Suppressor macrophage (primary cell): ENCODE measurements around the gene IL2RA.
"Not testable (repeated sequence)": the region's sequence is repeated elsewhere in the genome, so short reads cannot be mapped to it uniquely, and the experiment has no call there.

Experiments
- DNase-seq, 4 experiments: peaks; one replicate each; pipeline ENCODE4 v3.0.0-alpha.2; 2020 to 2022

The IL2RA gene

DNA sequence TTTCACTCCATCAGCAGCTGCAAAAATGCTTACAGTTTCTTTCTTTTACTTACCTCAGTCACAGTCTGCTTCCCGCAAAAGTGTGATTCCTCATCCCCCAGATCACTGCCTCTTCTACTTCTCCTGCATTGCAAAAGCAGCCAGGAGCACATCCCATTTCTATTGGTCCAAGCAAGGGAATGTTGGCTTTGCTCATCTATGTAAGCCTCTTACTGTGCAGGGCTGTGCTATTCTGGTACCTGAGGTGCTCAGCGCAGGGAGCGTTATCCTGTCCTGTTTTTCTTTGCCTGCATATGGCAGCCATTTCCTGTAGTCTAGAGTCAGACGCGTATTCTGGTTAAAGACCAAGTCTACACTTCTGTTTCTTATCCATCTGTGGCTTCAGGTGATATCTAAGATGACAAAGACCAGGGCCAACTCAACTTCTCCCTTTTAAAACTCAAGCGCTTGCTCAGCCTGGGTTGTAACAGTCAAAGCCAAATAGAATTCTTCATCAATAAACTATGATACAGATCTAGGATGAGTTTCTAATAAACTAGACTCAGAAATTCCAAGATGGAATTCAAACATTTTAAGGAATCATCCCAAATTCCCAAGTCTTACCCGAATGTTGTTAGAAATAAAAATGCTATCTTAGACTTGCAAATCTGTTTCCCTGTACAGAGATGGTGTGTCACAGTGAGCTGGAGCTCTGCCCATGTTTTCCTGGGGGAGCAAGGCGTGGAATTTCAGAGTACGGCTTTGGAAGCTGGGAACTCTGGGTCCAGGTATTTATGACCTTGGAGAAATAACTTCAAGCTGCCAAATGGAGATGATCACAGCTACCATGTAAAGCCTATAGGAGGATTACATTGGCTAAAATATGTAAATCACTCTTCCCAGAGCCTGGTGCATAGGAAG lies 20.6 kb upstream of the IL2RA start:
- no peak for DNase-seq

- no peak for DNase-seq
Measured at GRCh38 chr10:6080417-6080973, 18.3 kb upstream of the IL2RA start.

GRCh38 chr10:6079044-6079443 lies 16.9 kb upstream of the IL2RA start:
- no peak for DNase-seq

DNA sequence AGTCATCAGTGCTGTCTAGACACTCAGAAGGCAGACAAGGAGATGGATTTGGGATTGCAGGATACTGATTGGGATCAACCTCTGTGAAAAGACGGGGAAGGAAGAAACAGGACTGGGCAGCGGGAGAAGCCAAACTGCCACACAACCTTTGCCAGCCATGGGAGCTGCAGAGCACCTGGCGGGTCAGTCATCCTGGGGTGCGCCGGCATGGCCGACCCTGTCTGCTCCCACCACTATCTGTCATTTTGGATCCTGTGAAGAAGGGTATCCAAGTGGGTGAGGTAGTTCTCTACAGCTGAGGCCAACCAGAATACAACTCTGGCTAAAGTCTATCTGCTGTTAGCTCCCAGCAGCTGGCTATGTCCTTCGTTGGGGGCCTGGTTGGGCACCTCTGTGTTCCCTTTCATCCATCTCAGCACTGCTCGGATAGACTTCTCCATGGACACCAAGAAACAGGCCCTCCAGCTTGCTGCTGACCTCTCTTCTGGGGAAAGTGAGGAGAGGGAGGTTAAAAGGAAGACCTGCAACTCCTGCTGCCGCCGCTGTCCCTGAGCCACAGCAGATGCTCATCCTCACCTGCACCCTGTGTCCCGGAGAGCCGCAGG lies 15.0 kb upstream of the IL2RA start:
- DNase-seq: no peak

DNA sequence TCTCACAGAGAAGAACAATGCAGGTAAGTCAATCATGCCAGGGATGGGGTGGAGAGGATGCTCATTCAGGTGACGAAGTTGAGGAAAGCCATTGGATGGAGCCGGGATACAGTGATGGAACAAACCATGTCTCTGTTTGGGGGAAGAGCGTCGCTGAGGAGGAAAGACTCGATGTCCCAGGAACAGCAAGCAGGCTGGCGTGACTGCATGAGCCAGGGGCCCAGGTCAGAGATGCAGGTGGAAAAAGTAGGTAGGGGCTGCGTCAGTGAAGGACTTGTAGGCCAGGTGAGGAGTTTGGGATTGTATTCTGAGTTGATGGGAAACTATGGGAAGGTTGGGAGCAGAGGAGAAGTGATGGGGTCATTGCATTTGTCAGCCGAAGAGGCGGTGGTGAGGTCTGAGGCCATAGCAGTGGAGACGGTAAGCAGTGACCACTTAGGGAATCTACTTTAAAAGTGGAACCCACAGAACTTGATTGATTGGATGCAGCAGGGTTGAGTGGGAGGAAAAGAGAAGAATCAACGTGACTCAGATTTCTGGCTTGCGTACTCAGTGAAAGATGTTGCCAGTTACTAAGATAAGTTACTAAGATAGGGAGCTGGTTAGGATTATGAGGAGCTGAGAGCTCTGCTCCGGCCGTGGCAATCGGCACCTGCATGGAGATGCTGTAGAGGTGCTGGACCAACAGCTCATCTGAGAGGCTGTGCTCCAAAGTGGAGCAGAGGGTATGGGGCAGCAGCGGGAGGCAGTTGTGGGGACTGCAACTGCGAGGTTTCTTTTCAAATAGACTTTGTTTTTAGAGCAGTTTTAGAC lies 12.5 kb upstream of the IL2RA start:
- peak; percentile 29 to 70 (median 46) for DNase-seq

- peak in 3 of 4 experiments; percentile 26 to 39 (median 35) for DNase-seq
Measured at GRCh38 chr10:6072215-6072934, 10.2 kb upstream of the IL2RA start.

DNA sequence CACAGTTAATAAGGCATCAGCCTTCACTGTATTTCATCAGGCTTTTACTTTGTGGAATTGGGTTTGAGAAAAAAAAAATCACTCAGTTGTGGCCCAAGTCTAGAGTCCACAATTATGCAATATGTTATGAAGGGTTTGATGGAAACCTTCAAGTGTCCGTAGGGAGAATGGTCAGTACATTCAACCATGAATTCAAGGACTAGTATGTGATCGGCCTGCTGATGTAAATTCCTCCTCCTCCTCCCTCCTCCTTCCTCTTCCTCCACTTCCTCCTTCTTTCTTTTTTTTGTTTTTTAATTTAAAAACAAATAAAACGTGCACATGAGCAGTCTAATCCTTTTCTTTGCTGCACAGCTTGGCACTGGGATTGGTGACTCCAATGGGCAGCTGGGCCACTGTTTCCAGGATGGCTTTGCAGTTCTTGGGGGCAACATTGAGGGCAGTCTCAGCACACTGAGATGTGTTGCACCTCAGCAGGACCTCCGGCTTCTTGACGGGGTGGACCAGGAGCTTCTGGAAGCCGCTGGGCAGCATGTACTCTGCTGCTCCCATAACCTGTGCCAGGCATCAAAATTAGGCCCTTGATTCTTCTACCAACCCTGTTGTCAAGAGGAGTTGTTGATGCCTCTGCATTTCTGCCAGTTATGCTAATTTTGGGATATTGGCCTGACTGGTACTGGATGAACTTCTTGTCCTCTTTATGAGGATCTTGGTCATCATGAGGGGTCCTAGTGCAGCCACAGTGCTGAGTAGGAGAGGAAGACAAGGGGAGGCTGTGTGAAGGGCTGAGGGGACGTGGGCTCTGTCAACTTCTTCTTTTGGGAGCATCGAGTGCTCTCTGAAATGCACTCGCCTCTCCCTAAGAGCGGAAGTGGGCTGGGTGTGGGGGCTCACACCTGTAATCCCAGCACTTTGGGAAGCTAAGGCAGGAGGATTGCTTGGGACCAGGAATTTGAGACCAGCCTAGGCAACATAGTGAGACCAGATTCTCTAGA lies 9.3 kb upstream of the IL2RA start:
- peak; percentile 19 to 57 (median 38) for DNase-seq

DNA sequence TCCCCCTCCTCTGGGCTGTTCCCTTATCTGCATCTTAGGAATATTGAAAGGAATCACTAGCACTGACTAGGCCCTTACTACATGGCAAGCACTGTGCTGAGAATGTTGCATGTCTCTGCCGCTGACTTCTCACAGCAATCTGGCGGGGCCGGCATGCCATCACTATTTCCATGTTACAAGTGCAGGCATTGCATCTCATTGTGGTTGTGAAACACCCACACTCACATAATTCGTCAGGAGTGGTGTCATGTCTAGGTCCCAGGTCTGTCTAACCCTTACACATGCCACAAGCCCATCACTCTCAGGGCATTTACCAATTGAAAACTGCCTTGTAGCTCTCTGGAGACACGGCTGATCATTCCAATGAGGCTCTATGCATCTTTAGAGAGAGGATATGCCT lies 8.5 kb upstream of the IL2RA start:
- peak; percentile 63 to 82 (median 70) for DNase-seq

DNA sequence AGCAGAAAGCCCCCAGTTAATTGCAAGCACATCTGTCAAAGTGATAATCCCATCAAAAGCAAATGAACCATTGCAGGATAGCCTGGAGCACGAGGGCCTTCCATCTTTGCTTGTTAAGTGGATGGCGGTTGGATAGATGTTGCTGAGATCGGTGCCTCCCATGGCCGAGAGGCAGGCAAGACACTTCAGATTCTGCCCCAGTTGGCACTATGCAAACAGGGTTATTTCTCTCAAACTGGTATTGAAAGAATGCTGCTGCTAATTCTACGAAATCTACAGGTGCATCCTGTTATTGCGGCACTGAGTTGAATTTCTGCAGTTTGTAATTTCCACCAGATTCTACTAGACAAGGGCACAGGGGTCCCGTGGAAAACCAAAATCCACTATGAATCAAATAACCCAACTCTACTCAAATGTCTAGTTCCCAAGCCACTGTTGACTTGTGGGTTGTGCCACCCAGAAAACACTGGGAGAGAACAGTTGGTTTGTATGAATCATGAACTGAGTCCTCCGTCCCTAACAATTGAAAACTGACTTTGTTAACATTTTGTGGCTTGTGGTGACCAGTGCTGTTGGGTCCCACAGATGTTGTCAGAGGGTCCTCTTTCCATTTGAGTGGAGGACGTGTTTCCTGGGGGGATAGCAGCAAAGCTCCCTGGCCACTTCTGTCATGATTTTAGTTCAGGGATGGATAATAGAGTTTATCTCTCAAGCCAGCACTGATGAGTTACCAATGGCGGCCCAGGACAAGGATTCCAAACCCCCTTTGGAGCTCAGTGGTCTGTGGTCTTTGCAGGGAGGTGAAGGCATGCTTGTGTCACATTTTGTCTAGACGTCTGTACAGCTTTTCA lies 7.1 kb upstream of the IL2RA start:
- no peak for DNase-seq

DNA sequence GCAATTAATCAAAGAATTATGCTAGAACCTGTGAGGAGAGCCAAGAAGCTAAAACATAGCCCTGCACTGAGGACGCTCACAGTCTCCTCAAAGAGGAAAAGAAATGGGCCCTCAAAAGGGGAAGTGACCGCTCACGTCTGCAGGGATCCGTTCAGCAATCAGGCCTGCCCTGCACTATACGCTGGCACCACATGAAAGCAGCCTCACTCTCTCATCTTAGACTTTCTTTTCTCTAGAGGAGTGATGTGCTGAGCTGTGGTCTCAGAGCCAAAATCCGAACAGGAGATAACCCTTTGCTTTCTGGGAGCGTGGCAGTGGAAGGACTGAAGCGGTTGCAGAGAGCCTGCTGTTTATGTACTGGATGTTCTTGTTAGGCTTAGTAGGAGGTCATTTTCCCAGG lies 6.3 kb upstream of the IL2RA start:
- peak; percentile 77 to 87 (median 86) for DNase-seq

- no peak for DNase-seq
Measured at GRCh38 chr10:6068006-6068405, 5.8 kb upstream of the IL2RA start.

- DNase-seq: no peak
Measured at GRCh38 chr10:6067457-6067856, 5.3 kb upstream of the IL2RA start.

DNA sequence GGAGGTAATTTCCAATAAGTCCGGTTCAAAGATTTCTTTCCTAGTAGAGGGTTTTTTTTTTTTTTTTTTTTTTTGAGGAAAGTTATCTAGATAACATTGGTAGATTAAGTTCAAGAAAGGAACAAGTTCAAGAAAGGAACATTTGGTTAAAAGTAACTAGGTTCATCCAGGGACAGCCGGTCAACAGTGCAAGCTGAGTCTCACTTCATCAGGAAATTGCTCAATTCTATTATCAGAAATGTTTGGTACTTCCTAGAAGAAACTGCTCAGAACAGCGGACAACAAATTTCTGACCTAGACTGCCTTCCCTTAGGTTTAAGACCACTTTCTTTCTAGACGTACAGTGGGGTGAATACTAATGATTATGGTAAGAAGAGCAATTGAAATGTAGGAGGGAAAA lies 3.7 kb upstream of the IL2RA start:
- DNase-seq: peak; percentile 32 to 75 (median 51)

- DNase-seq: no peak
Measured at GRCh38 chr10:6065406-6065805, 3.2 kb upstream of the IL2RA start.

GRCh38 chr10:6064726-6065125 lies 2.6 kb upstream of the IL2RA start:
- DNase-seq: not testable (repeated sequence)

GRCh38 chr10:6064119-6064518 lies 2.0 kb upstream of the IL2RA start:
- no peak for DNase-seq

DNA sequence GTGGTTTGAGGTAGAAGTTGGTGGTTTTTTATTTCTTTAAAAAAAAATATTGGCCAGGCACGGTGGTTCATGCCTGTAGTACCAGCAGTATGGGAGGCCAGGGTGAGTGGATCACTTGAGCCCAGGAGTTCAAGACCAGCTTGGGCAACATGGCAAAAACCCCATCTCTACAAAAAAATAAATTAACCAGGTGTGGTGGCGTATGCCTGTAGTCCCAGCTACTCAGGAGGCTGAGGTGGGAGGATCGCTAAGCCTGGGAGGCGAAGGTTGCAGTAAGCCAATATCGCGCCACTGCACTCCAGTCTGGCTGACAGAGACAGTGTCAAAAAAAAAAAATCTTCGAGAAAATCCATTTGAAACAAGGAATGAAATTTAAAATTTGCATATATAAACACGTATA lies 1.1 kb downstream of the IL2RA start:
- no peak for DNase-seq

- no peak for DNase-seq
Measured at GRCh38 chr10:6059506-6059905, 2.7 kb downstream of the IL2RA start.

- DNase-seq: peak in 1 of 4 experiments; percentile 17
Measured at GRCh38 chr10:6058682-6059475, 3.3 kb downstream of the IL2RA start.
